Muscle layer of duodenum (tissue), 2 donors: Measurements from ENCODE around the gene DHDDS.

ENCODE experiments used
- H3K27ac ChIP-seq: one replicate; pipeline ENCODE4 v1.7.0; 2013; ENCODE audit warnings: mild to moderate bottlenecking, low read length
- H3K27me3 ChIP-seq: one replicate; pipeline ENCODE4 v1.7.0; 2013; ENCODE audit warnings: low read depth, mild to moderate bottlenecking, control low read depth, low read length
- H3K36me3 ChIP-seq, 2 donors: one replicate each; pipeline ENCODE4 v1.7.0; 2013; ENCODE audit warnings: low read length in 2 of 2, control low read depth in 1 of 2, mild to moderate bottlenecking in 1 of 2; ENCODE audit not compliant: insufficient read depth in 2 of 2, control insufficient read depth in 1 of 2
- H3K4me1 ChIP-seq, 2 donors: one replicate each; pipeline ENCODE4 v1.7.0; 2013; ENCODE audit warnings: low read length in 2 of 2, mild to moderate bottlenecking in 2 of 2, control low read depth in 1 of 2, moderate library complexity in 1 of 2; ENCODE audit not compliant: insufficient read depth in 2 of 2, control insufficient read depth in 1 of 2
- H3K4me3 ChIP-seq, 2 donors: one replicate each; pipeline ENCODE4 v1.7.0; 2013; ENCODE audit warnings: low read length in 2 of 2, low read depth in 1 of 2, mild to moderate bottlenecking in 1 of 2
- H3K9me3 ChIP-seq, 2 donors: one replicate each; pipeline ENCODE4 v1.7.0; 2013; ENCODE audit warnings: low read length in 2 of 2, control low read depth in 1 of 2, mild to moderate bottlenecking in 1 of 2; ENCODE audit not compliant: control insufficient read depth in 1 of 2
- donor health status: healthy.

Gene DHDDS

DNA sequence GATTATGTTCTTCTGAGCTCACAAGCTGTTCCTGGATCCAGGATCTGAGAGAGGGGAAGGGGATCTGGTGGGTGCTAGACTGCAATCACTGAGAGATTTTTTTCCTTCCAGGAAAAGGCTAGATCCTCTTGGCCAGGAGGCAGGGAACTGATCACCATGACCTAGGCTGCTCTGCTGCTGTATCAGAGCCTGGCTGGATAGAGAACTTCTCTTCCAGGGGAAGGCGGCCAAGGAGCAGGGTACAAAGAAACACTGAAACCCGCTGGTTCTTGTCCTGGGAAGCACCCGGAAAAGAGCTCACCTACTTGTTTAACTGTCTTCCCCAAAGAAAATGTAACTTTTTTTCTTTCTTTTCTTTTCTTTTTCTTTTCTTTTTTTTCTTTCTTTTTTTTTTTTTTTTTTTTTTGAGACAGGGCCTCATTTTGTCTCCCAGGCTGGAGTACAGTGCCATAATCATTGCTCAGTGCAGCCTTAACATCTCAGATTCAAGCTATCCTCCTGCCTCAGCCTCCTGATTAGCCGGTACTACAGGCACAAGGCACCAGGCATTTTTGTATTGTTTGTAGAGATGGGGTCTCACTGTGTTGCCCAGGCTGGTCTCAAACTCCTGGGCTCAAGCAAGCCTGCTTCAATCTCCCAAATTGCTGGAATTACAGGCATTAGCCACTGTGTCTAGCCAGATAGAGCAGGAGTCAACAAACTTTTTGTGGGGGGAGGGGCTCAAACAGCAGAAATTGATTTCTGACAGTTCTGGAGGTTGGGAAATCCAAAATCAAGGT, 85.1 kb downstream of the DHDDS start:
- Histone ChIP-seq H3K9me3 (no peaks in the 10 kb centered on the region), H3K36me3 (no peaks in the 10 kb centered on the region), H3K27ac (no peak overlapping the region), H3K4me1 (no peaks in the 10 kb centered on the region), H3K27me3 (no peaks in the 10 kb centered on the region), H3K4me3 (no peak overlapping the region)

DNA sequence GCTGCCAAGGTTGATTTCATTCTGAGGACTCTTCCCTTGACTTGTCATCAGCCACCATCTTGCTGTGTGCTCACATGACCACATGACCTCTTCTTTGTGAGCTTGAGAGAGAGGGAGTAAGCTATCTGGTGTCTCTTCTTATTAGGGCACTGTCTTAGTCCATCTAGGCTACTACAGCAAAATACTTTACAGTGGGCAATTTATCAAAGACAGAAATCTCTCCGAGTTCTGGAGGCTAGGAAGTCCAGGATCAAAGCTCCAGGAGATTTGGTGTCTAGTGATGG, 85.6 kb downstream of the DHDDS start:
- Histone ChIP-seq H3K27ac (no peak overlapping the region), H3K4me3 (no peak overlapping the region), H3K9me3 (no peaks in the 10 kb centered on the region), H3K36me3 (no peaks in the 10 kb centered on the region), H3K4me1 (no peaks in the 10 kb centered on the region), H3K27me3 (no peaks in the 10 kb centered on the region)

DNA sequence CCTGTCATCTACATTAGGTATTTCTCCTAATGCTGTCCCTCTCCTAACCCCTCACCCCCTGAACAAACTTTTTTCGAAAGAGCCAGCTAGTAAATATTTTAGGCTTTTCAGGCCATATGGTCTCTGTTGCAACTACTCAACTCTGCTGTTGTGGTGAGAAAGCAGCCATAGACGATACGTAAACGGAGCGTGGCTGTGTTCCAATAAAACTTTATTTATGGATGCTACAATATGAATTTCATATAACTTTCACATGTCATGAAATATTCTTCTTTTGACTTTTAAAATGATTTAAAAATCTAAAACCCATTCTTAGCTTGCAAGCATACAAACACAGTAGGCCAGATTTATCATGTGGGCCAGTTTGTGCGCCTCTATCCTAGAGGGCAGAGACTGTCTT, 86.2 kb downstream of the DHDDS start:
- no peak overlapping the region for H3K4me3 ChIP-seq
- H3K27ac ChIP-seq, result no peak overlapping the region
- no peaks in the 10 kb centered on the region for H3K4me1 ChIP-seq
- H3K36me3 ChIP-seq, result no peaks in the 10 kb centered on the region
- H3K27me3 ChIP-seq, result no peaks in the 10 kb centered on the region
- H3K9me3 ChIP-seq, result no peaks in the 10 kb centered on the region

DNA sequence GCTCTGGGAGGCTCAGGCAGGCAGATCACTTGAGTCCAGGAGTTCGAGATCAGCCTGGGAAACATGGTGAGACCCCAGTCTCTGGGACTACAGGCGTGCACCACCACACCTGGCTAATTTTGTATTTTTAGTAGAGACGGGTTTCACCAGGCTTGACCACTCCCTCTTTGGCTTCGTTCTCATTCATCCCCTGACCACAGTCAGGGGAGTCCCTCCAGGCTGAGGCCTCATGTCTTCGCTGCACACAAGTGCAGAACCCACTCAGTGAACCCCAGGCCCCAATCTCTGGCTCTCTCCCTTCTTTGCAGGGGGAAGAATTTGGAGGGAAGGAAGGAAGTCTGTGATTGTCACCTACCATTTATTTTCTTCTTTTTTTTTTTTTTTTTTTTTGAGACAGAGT, 88.2 kb downstream of the DHDDS start:
- Histone ChIP-seq H3K4me3 (no peak overlapping the region), H3K4me1 (no peaks in the 10 kb centered on the region), H3K27me3 (no peaks in the 10 kb centered on the region), H3K27ac (no peak overlapping the region), H3K36me3 (no peaks in the 10 kb centered on the region), H3K9me3 (no peaks in the 10 kb centered on the region)
